IMR-90 (cell line): ENCODE results near the gene KRT4. TPM values are rescaled to one million over a fixed set of nuclear protein-coding genes. Genes with fewer than 3 reads are reported as not detected.

Experiments
- ATAC-seq: fragments of 200-7000 bp; cut with Tn5 transposase; 2 replicates; pipeline ENCODE4 v1.9.1; 2020; ENCODE audit warnings: low read depth, mild to moderate bottlenecking, moderate library complexity
- BruUV-seq: library from RNA; stranded (reverse); fragments of 400-500 nt; replicated peaks from 2 replicates; lab custom pipeline; 2021; lab: Mats Ljungman, UMichigan
- CTCF ChIA-PET: fragments of 300-600 bp; formaldehyde crosslinking; extraction: SDS; loops from one replicate; lab custom pipeline; 2021; ENCODE audit warnings: antibody characterized with exemption; lab: Yijun Ruan, JAX
- POLR2A ChIA-PET: fragments of 300-600 bp; sonication (Branson Sonifier 250); formaldehyde crosslinking; loops from one replicate; lab custom pipeline; 2022; ENCODE audit warnings: antibody characterized with exemption; ENCODE audit not compliant: unreplicated experiment; lab: Charles Lee
- DNase-seq: peaks from one replicate; pipeline ENCODE4 v3.0.0; 2013
- H2AFZ ChIP-seq: replicated peaks from 2 replicates; pipeline ENCODE3; 2013; ENCODE audit warnings: low read length, mild to moderate bottlenecking; ENCODE audit not compliant: poor library complexity
- H2AK5ac ChIP-seq: 2 replicates; pipeline ENCODE4 v1.6.1; 2013; ENCODE audit warnings: low read depth, low read length, inconsistent platforms
- H2AK9ac ChIP-seq: replicated peaks from 2 replicates; pipeline ENCODE3; 2013; ENCODE audit warnings: mild to moderate bottlenecking, low read depth, low read length, moderate library complexity; ENCODE audit not compliant: poor library complexity
- H2BK120ac ChIP-seq: 2 replicates; pipeline ENCODE4 v1.6.1; 2013; ENCODE audit warnings: low read depth, low read length, inconsistent platforms
- H2BK15ac ChIP-seq: 3 replicates; pipeline ENCODE4 v1.6.1; 2013; ENCODE audit warnings: low read depth, low read length, inconsistent platforms
- H2BK20ac ChIP-seq: 2 replicates; pipeline ENCODE4 v1.6.1; 2013; ENCODE audit warnings: low read depth, mild to moderate bottlenecking, inconsistent platforms, low read length, moderate library complexity
- H2BK5ac ChIP-seq: 2 replicates; pipeline ENCODE4 v1.6.1; 2013; ENCODE audit warnings: mild to moderate bottlenecking, low read depth, low read length, inconsistent platforms; ENCODE audit not compliant: poor library complexity, severe bottlenecking
- H3K14ac ChIP-seq: replicated peaks from 2 replicates; pipeline ENCODE4 v1.6.1; 2013; ENCODE audit warnings: low read depth, low read length, inconsistent platforms
- H3K18ac ChIP-seq: 2 replicates; pipeline ENCODE4 v1.6.1; 2013; ENCODE audit warnings: low read depth, low read length, control low read depth
- H3K23ac ChIP-seq: 2 replicates; pipeline ENCODE4 v1.6.1; 2013; ENCODE audit warnings: low read depth, low read length, inconsistent platforms
- H3K27ac ChIP-seq: 2 replicates; pipeline ENCODE4 v1.5.1; 2013; ENCODE audit warnings: mild to moderate bottlenecking, control low read depth, low read length; ENCODE audit not compliant: insufficient read depth
- H3K27me3 ChIP-seq: 2 replicates; pipeline ENCODE4 v1.6.1; 2013; ENCODE audit warnings: low read length; ENCODE audit not compliant: control insufficient read depth, insufficient read depth
- H3K36me3 ChIP-seq: 2 replicates; pipeline ENCODE4 v1.6.1; 2013; ENCODE audit warnings: low read length, mixed read lengths; ENCODE audit not compliant: control insufficient read depth, insufficient read depth
- H3K4ac ChIP-seq: 2 replicates; pipeline ENCODE4 v1.6.1; 2013; ENCODE audit warnings: low read depth, low read length, inconsistent platforms
- H3K4me1 ChIP-seq: 2 replicates; pipeline ENCODE4 v1.6.1; 2013; ENCODE audit warnings: low read length, mixed read lengths; ENCODE audit not compliant: control insufficient read depth, insufficient read depth
- H3K4me2 ChIP-seq: 2 replicates; pipeline ENCODE4 v1.6.1; 2013; ENCODE audit warnings: low read depth, mild to moderate bottlenecking, control low read depth, low read length, moderate library complexity
- H3K4me3 ChIP-seq: 2 replicates; pipeline ENCODE4 v1.5.1; 2013; ENCODE audit warnings: low read depth, mild to moderate bottlenecking, control low read depth, low read length, moderate library complexity; ENCODE audit not compliant: insufficient read depth
- H3K56ac ChIP-seq: 2 replicates; pipeline ENCODE4 v1.6.1; 2013; ENCODE audit warnings: low read length, inconsistent platforms; ENCODE audit not compliant: insufficient read depth; ENCODE audit errors: extremely low read depth
- H3K79me1 ChIP-seq, 2 experiments: 2 replicates each; pipeline ENCODE4 v1.6.1; 2013; ENCODE audit warnings: low read length in 2 of 2, inconsistent platforms in 1 of 2, low read depth in 1 of 2
- H3K9ac ChIP-seq: 2 replicates; pipeline ENCODE4 v1.6.1; 2013; ENCODE audit warnings: low read depth, low read length, control low read depth
- H3K9me1 ChIP-seq: 2 replicates; pipeline ENCODE4 v1.6.1; 2013; ENCODE audit warnings: low read length, inconsistent platforms; ENCODE audit not compliant: insufficient read depth
- H3K9me3 ChIP-seq: 2 replicates; pipeline ENCODE4 v1.6.1; 2013; ENCODE audit warnings: low read length; ENCODE audit not compliant: control insufficient read depth, insufficient read depth
- H4K20me1 ChIP-seq: 2 replicates; pipeline ENCODE4 v1.6.1; 2013; ENCODE audit warnings: low read length, inconsistent platforms; ENCODE audit not compliant: insufficient read depth
- H4K5ac ChIP-seq: 2 replicates; pipeline ENCODE4 v1.6.1; 2013; ENCODE audit warnings: mild to moderate bottlenecking, low read depth, low read length, control low read depth
- H4K8ac ChIP-seq, 2 experiments: 2 replicates each; pipeline ENCODE4 v1.6.1; 2013; ENCODE audit warnings: low read depth in 2 of 2, low read length in 2 of 2, control low read depth in 1 of 2, inconsistent platforms in 1 of 2
- H4K91ac ChIP-seq: 2 replicates; pipeline ENCODE4 v1.6.1; 2013; ENCODE audit warnings: low read depth, low read length, inconsistent platforms; ENCODE audit not compliant: insufficient read depth
- BHLHE40 ChIP-seq: fragments of 150-350 bp; IDR thresholded peaks from 2 replicates; pipeline ENCODE4 v1.6.1; 2016; ENCODE audit warnings: mild to moderate bottlenecking, low read depth, low read length
- CEBPB ChIP-seq: IDR thresholded peaks from 2 replicates; pipeline ENCODE4 v1.6.1; 2012; ENCODE audit warnings: low read depth, low read length, improper control_type of control experiment
- CHD1 ChIP-seq: IDR thresholded peaks from 2 replicates; pipeline ENCODE4 v1.6.1; 2012; ENCODE audit warnings: low read depth, low read length, improper control_type of control experiment
- CTCF ChIP-seq: conservative IDR thresholded peaks from 2 replicates; pipeline ENCODE4 v1.5.1; 2012; ENCODE audit warnings: mild to moderate bottlenecking, low read depth, low read length, improper control_type of control experiment
- FOS ChIP-seq: fragments of 150-350 bp; IDR thresholded peaks from 2 replicates; pipeline ENCODE4 v1.6.1; 2016; ENCODE audit warnings: low read depth, low read length
- MAFK ChIP-seq: IDR thresholded peaks from 2 replicates; pipeline ENCODE4 v1.6.1; 2012; ENCODE audit warnings: low read depth, low read length, improper control_type of control experiment
- MAZ ChIP-seq: IDR thresholded peaks from 2 replicates; pipeline ENCODE4 v1.6.1; 2012; ENCODE audit warnings: low read depth, mild to moderate bottlenecking, low read length, improper control_type of control experiment, moderate library complexity, borderline replicate concordance
- MXI1 ChIP-seq: IDR thresholded peaks from 2 replicates; pipeline ENCODE4 v1.6.1; 2012; ENCODE audit warnings: low read depth, mild to moderate bottlenecking, low read length, moderate library complexity, borderline replicate concordance
- NFE2L2 ChIP-seq: fragments of 150-350 bp; IDR thresholded peaks from 2 replicates; pipeline ENCODE4 v1.6.1; 2016; ENCODE audit warnings: low read depth, mild to moderate bottlenecking, low read length
- POLR2A ChIP-seq: IDR thresholded peaks from 2 replicates; pipeline ENCODE4 v1.6.1; 2012; ENCODE audit warnings: mild to moderate bottlenecking, low read depth, low read length
- RAD21 ChIP-seq: IDR thresholded peaks from 2 replicates; pipeline ENCODE4 v1.6.1; 2012; ENCODE audit warnings: low read length, improper control_type of control experiment
- RCOR1 ChIP-seq: IDR thresholded peaks from 2 replicates; pipeline ENCODE4 v1.6.1; 2012; ENCODE audit warnings: mild to moderate bottlenecking, low read length, improper control_type of control experiment; ENCODE audit not compliant: insufficient replicate concordance
- RFX5 ChIP-seq: IDR thresholded peaks from 2 replicates; pipeline ENCODE4 v1.8.0; 2012; ENCODE audit warnings: low read depth, mild to moderate bottlenecking, low read length, moderate library complexity
- SMC3 ChIP-seq: fragments of 150-350 bp; IDR thresholded peaks from 2 replicates; pipeline ENCODE4 v1.6.1; 2016; ENCODE audit warnings: low read depth, mild to moderate bottlenecking, antibody characterized with exemption, low read length, moderate library complexity
- WGBS, 2 experiments: methylation state at CpG; one replicate each; pipeline versions ENCODE4 v1.1.5 to v1.1.7; 2013; ENCODE audit warnings: missing lambda C conversion rate in 2 of 2; ENCODE audit not compliant: insufficient read length in 1 of 2; ENCODE audit errors: extremely low coverage in 2 of 2; 5-methylcytosine and 5-hydroxymethylcytosine counted together
- dilution Hi-C: fragments of 300-500 bp; cut with HindIII; formaldehyde crosslinking; loops from one replicate; pipeline ENCODE4 v1.14.3; 2018; ENCODE audit warnings: low sequenced_read_pairs; ENCODE audit not compliant: unreplicated experiment
- in situ Hi-C: fragments of 300-500 bp; cut with MboI; formaldehyde crosslinking; loops from 3 replicates; pipeline ENCODE4 v1.14.3; 2019; ENCODE audit warnings: low sequenced_read_pairs, inconsistent platforms, mixed read lengths
- intact Hi-C: fragments of 100-400 bp; cut with micrococcal nuclease; formaldehyde crosslinking; loops from 2 replicates; pipeline ENCODE4 v1.10.0; 2022
- polyA plus RNA-seq, 3 experiments: library from polyadenylated mRNA; depleted of rRNA; stranded (reverse); fragments of >200 nt; gene quantifications; 2 replicates each; pipeline ENCODE4 v1.2.3, GENCODE V29; 2012; ENCODE audit warnings: low replicate concordance in 1 of 3
- total RNA-seq: library from RNA; depleted of rRNA; stranded (reverse); fragments of >200 nt; gene quantifications from 2 replicates; pipeline ENCODE4 v1.2.3, GENCODE V29; 2012
- TF ChIP-seq, protein P1 (sequence below): fragments of 150-350 bp; IDR thresholded peaks from 2 replicates; pipeline ENCODE4 v1.6.1; 2016; ENCODE audit warnings: low read depth, mild to moderate bottlenecking, low read length, moderate library complexity, borderline replicate concordance
- TF ChIP-seq, protein P2 (sequence below): fragments of 150-350 bp; IDR thresholded peaks from 2 replicates; pipeline ENCODE4 v1.6.1; 2017; ENCODE audit warnings: mild to moderate bottlenecking, antibody characterized with exemption, low read length, low read depth

The KRT4 gene
- total and polyA plus RNA-seq, 2 of the 4 experiments (the other 2 are of a cell fraction) = under 0.01 to 0.07 TPM

GRCh38 chr12:52824741-52825410, 11.0 kb upstream of the KRT4 start:
- Histone ChIP-seq H3K27ac (no peak overlapping the region), H3K56ac (no peak overlapping the region), H4K91ac (no peak overlapping the region; the same call in 1 of the 2 replicates), H2AK5ac (no peak overlapping the region), H3K4me1 (0 out of 2 replicates have a peak, but pooled peaks cover 2% of the 10 kb centered on the region), H2BK120ac (no peak overlapping the region), H4K20me1 (no peaks in the 10 kb centered on the region; the same call in 1 of the 2 replicates), H2AK9ac (no peak overlapping the region), H3K4me3 (no peak overlapping the region), H3K79me1 (no peaks in the 10 kb centered on the region), H3K27me3 (peaks cover 28% of the 10 kb centered on the region), H3K4ac (no peak overlapping the region), H2BK15ac (no peak overlapping the region), H4K8ac (no peak overlapping the region), H3K23ac (no peak overlapping the region), H3K18ac (no peak overlapping the region), H3K9me3 (no peaks in the 10 kb centered on the region), H3K14ac (no peak overlapping the region), H2BK20ac (no peak overlapping the region), H3K9me1 (no peaks in the 10 kb centered on the region; the same call in 1 of the 2 replicates), H3K36me3 (no peaks in the 10 kb centered on the region), H2BK5ac (no peak overlapping the region), H4K5ac (no peak overlapping the region), H3K9ac (no peak overlapping the region), H2AFZ (no peak overlapping the region), H3K4me2 (no peak overlapping the region)
- ChIA-PET POLR2A (no interaction called here), CTCF (interaction anchor here (1.0 kb wide), 1 partner anchor 156 kb away, joined by 3 read pairs; no protein-coding TSS in a partner anchor)
- dilution Hi-C loops (no loop called here), intact Hi-C loops (no loop called here), in situ Hi-C loops (no loop called here)
- TF ChIP-seq, protein P1, sequence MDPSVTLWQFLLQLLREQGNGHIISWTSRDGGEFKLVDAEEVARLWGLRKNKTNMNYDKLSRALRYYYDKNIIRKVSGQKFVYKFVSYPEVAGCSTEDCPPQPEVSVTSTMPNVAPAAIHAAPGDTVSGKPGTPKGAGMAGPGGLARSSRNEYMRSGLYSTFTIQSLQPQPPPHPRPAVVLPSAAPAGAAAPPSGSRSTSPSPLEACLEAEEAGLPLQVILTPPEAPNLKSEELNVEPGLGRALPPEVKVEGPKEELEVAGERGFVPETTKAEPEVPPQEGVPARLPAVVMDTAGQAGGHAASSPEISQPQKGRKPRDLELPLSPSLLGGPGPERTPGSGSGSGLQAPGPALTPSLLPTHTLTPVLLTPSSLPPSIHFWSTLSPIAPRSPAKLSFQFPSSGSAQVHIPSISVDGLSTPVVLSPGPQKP = no peak
- TF ChIP-seq MAZ (no peak), CEBPB (no peak), MAFK (no peak), FOS (no peak), RFX5 (no peak), CHD1 (no peak), RCOR1 (no peak), SMC3 (no peak), RAD21 (no peak), POLR2A (no peak), BHLHE40 (no peak), MXI1 (no peak), CTCF (no peak), NFE2L2 (no peak)
- TF ChIP-seq, protein P2, sequence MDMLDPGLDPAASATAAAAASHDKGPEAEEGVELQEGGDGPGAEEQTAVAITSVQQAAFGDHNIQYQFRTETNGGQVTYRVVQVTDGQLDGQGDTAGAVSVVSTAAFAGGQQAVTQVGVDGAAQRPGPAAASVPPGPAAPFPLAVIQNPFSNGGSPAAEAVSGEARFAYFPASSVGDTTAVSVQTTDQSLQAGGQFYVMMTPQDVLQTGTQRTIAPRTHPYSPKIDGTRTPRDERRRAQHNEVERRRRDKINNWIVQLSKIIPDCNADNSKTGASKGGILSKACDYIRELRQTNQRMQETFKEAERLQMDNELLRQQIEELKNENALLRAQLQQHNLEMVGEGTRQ = no peak
- no peak for ATAC-seq
- BruUV-seq = no TSS peak
- no peak for DNase-seq
- 100% methylated on average over 1 of the region's 5 CpGs; no CpG with 5 or more reads in 1 of the 2 experiments for WGBS, 2 experiments
